T-cell (primary cell): Measurements from ENCODE around the gene PTPRD. TPM values are rescaled to one million over a fixed set of nuclear protein-coding genes. Genes with fewer than 3 reads are reported as not detected.

Source experiments
- ATAC-seq, 4 experiments: fragments of 200-7000 bp in 3 of 4; fragments of 150-1000 bp in 1 of 4; cut with Tn5 transposase; replicated peaks in 1 of 4; 1 replicate in 3 of 4; 2 replicates in 1 of 4; pipeline ENCODE4 v1.10.0; 2021; ENCODE audit warnings: moderate library complexity in 3 of 4, mild to moderate bottlenecking in 2 of 4, moderate number of reproducible peaks in 1 of 4
- CTCF ChIA-PET, 2 donors: fragments of 300-600 bp; sonication (Branson Sonifier 250); formaldehyde crosslinking; loops; one replicate each; lab custom pipeline; 2022; ENCODE audit warnings: antibody characterized with exemption in 2 of 2; lab: Charles Lee
- POLR2A ChIA-PET, 2 donors: fragments of 300-600 bp; sonication (Branson Sonifier 250); formaldehyde crosslinking; loops; one replicate each; lab custom pipeline; 2022; ENCODE audit warnings: antibody characterized with exemption in 2 of 2; lab: Charles Lee
- DNase-seq, 35 experiments: peaks; one replicate each; pipeline versions ENCODE4 v3.0.0 to v3.0.0-alpha.2; 2013 to 2023
- H3K27ac ChIP-seq: one replicate; pipeline ENCODE4 v1.5.1; 2013; ENCODE audit warnings: low read length
- H3K27me3 ChIP-seq, 2 experiments: replicated peaks in 1 of 2; 1 replicate in 1 of 2; 2 replicates in 1 of 2; pipeline versions ENCODE4 v1.6.1 to v1.7.0; 2013; ENCODE audit warnings: low read length in 1 of 2, mixed read lengths in 1 of 2; ENCODE audit not compliant: control insufficient read depth in 2 of 2, insufficient read depth in 2 of 2; ENCODE audit errors: extremely low read depth in 1 of 2
- H3K36me3 ChIP-seq, 2 donors: 1 replicate in 1 of 2; 2 replicates in 1 of 2; pipeline versions ENCODE4 v1.6.1 to v1.7.0; 2013; ENCODE audit warnings: low read length in 1 of 2; ENCODE audit not compliant: control insufficient read depth in 2 of 2, insufficient read depth in 1 of 2; ENCODE audit errors: extremely low read depth in 1 of 2
- H3K4me1 ChIP-seq, 2 experiments: 1 replicate in 1 of 2; 2 replicates in 1 of 2; pipeline versions ENCODE4 v1.6.1 to v1.7.0; 2013; ENCODE audit warnings: low read length in 2 of 2, mixed read lengths in 1 of 2; ENCODE audit not compliant: insufficient read depth in 2 of 2, control insufficient read depth in 1 of 2; ENCODE audit errors: extremely low read depth in 1 of 2
- H3K4me3 ChIP-seq, 2 donors: 1 replicate in 1 of 2; 2 replicates in 1 of 2; pipeline versions ENCODE4 v1.5.1 to v1.7.0; 2013; ENCODE audit warnings: mild to moderate bottlenecking in 2 of 2, low read length in 1 of 2, moderate library complexity in 1 of 2; ENCODE audit not compliant: control insufficient read depth in 1 of 2; ENCODE audit errors: extremely low read depth in 1 of 2
- H3K9me3 ChIP-seq: 2 replicates; pipeline ENCODE4 v1.7.0; 2013
- H3K27ac Mint-ChIP-seq, 2 donors: one replicate each; pipeline ENCODE4 v1.8.0; 2020 to 2021; ENCODE audit warnings: mild to moderate bottlenecking in 2 of 2, mixed read lengths in 2 of 2
- H3K27me3 Mint-ChIP-seq, 2 donors: one replicate each; pipeline ENCODE4 v1.8.0; 2021 to 2022; ENCODE audit warnings: mixed read lengths in 2 of 2
- H3K36me3 Mint-ChIP-seq: one replicate; pipeline ENCODE4 v1.8.0; 2021; ENCODE audit warnings: mixed read lengths
- H3K4me1 Mint-ChIP-seq, 3 donors: one replicate each; pipeline ENCODE4 v1.8.0; 2020 to 2022; ENCODE audit warnings: mixed read lengths in 3 of 3, mild to moderate bottlenecking in 1 of 3
- H3K4me3 Mint-ChIP-seq, 3 donors: one replicate each; pipeline ENCODE4 v1.8.0; 2020 to 2022; ENCODE audit warnings: mild to moderate bottlenecking in 3 of 3, mixed read lengths in 3 of 3, moderate library complexity in 3 of 3
- H3K9me3 Mint-ChIP-seq, 3 donors: one replicate each; pipeline ENCODE4 v1.8.0; 2020 to 2022; ENCODE audit warnings: mixed read lengths in 3 of 3
- WGBS: methylation state at CpG from one replicate; pipeline ENCODE4 v1.1.5; 2013; ENCODE audit warnings: missing lambda C conversion rate; ENCODE audit not compliant: insufficient coverage; 5-methylcytosine and 5-hydroxymethylcytosine counted together
- total RNA-seq, 35 experiments: library from RNA in 6 of 35; stranded (reverse) in 6 of 35; fragments of 120-200 nt in 1 of 35; gene quantifications; one replicate each; pipeline versions ENCODE4 v1.2.1 to v1.2.4 and lab custom pipeline; 2013 to 2026

Gene PTPRD
- total RNA-seq, 5 donors from 2014 or later (not counting 1 experiment from before 2014, with no cell fraction given) = 0.13 to 0.61 (median 0.38) TPM; not detected in 2

DNA sequence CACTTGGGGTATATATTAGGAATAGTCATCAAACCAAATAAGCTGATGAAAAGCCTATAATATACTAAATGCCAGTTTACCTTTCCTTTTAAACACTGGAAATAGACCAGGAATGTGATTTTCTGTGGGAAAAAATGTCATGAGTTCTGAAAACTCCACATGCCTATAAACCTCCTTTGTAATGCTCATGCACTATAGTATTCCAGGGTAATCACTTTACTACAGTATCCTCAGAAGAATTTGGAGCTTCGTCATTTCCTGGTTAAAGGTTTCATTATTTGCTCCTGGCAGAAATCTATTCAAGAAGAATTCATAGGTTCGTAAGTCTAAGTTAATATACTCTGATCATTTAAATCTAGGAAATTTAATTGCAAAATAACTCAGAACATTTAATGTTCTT is 1736.5 kb downstream of the PTPRD start:
- ChIA-PET POLR2A (no interaction called here), CTCF (no interaction called here)
- no peak overlapping the region for H3K27ac Mint-ChIP-seq
- no peak overlapping the region for H3K4me3 Mint-ChIP-seq
- Histone ChIP-seq H3K9me3 (no peaks in the 10 kb centered on the region), H3K27ac (no peak overlapping the region), H3K27me3 (no peaks in the 10 kb centered on the region), H3K36me3 (no peaks in the 10 kb centered on the region), H3K4me1 (no peaks in the 10 kb centered on the region), H3K4me3 (no peak overlapping the region)
- no peak for ATAC-seq
- DNase-seq = no peak
- no CpG with 5 or more reads among the region's 2 CpGs for WGBS
- H3K36me3 Mint-ChIP-seq = no peaks in the 10 kb centered on the region
- peaks cover 0 to 7% of the 10 kb centered on the region in 2 donors for H3K27me3 Mint-ChIP-seq
- H3K9me3 Mint-ChIP-seq = no peaks in the 10 kb centered on the region
- H3K4me1 Mint-ChIP-seq = no peaks in the 10 kb centered on the region

- ChIA-PET CTCF (no interaction called here), POLR2A (no interaction called here)
- H3K9me3 ChIP-seq = no peaks in the 10 kb centered on the region
- DNase-seq = no peak
- H3K27ac ChIP-seq = no peak overlapping the region
- H3K27me3 ChIP-seq = no peaks in the 10 kb centered on the region
- no peaks in the 10 kb centered on the region for H3K4me1 ChIP-seq
- Mint-ChIP-seq H3K4me1 (no peaks in the 10 kb centered on the region), H3K4me3 (no peak overlapping the region), H3K27me3 (peaks cover 0 to 7% of the 10 kb centered on the region in 2 donors), H3K36me3 (no peaks in the 10 kb centered on the region), H3K27ac (no peak overlapping the region), H3K9me3 (no peaks in the 10 kb centered on the region)
- ATAC-seq = no peak
- H3K36me3 ChIP-seq = no peaks in the 10 kb centered on the region
- H3K4me3 ChIP-seq = no peak overlapping the region
- no CpG with 5 or more reads among the region's 1 CpG for WGBS
Measured at GRCh38 chr9:8874482-8874881, 1738.3 kb downstream of the PTPRD start.

DNA sequence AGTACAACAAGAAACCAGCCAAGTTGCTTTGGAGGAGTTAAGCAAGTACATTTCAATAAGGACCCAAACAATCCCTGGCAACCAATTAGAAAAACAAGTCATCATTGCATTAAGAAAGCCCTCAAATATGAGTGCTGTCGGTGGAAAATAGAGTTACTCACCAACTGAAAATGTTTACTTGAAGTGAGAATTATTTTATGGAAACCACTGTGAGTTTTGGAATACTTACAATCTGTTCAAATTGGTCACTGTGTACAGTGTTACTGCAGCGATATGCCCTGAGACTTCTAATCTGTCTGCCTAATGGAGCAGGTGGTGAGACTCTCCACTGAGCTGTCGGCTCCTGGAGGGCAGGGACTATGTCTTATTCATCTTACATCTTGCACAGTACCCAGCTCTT is 1740.0 kb downstream of the PTPRD start:
- Histone ChIP-seq H3K9me3 (no peaks in the 10 kb centered on the region), H3K4me1 (no peaks in the 10 kb centered on the region), H3K27me3 (no peaks in the 10 kb centered on the region), H3K36me3 (no peaks in the 10 kb centered on the region), H3K27ac (no peak overlapping the region), H3K4me3 (no peak overlapping the region)
- Mint-ChIP-seq H3K27me3 (peaks cover 1 to 3% of the 10 kb centered on the region in 2 donors), H3K9me3 (no peaks in the 10 kb centered on the region), H3K36me3 (no peaks in the 10 kb centered on the region), H3K4me1 (no peaks in the 10 kb centered on the region), H3K4me3 (no peak overlapping the region), H3K27ac (no peak overlapping the region)
- ChIA-PET POLR2A (interaction anchor here in 1 of 2 donors (0.6 kb wide), 1 partner anchor 22 kb away, joined by 3 read pairs; no protein-coding TSS in a partner anchor), CTCF (interaction anchor here in 1 of 2 donors (0.9 kb wide), 1 partner anchor 23 kb away, joined by 3 read pairs; no protein-coding TSS in a partner anchor)
- WGBS = 80% methylated on average over 1 of the region's 3 CpGs
- DNase-seq (no peak), ATAC-seq (no peak)

DNA sequence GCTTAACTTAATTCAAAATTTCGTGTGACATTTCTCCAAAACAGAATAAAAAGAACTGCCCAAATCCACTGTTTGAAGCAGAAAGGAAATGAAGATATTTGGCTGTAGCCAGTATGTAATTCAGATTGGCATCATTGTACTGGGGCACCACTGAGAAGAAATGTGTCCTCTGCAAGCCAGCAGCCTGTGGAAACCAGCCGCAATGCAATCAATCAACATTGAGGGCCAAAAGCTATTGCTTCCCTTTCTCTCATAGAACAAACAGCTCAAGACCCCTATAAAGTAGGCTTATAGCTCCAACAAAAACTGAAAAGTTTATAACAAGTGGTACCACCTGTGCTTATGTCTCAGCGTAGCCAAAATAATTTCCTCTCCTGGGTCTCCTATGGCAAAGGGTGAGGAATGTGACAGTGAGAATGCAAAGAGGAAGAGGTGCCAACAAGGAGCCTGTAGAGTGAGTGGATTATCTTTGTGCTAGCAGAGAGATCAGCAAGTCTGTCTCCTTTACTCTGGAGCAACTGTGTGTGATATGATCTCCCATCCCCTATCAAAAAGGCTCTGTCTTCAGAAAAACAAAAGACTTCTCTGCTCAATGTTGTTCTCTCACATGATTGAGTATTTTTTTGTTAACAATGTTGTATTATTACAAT is 1740.9 kb downstream of the PTPRD start:
- POLR2A ChIA-PET = interaction anchor here in 1 of 2 donors (0.6 kb wide), 1 partner anchor 23 kb away, joined by 3 read pairs; no protein-coding TSS in a partner anchor
- Histone ChIP-seq H3K36me3 (no peaks in the 10 kb centered on the region), H3K4me1 (no peaks in the 10 kb centered on the region), H3K27ac (no peak overlapping the region), H3K27me3 (no peaks in the 10 kb centered on the region), H3K4me3 (no peak overlapping the region), H3K9me3 (no peaks in the 10 kb centered on the region)
- ATAC-seq (no peak), DNase-seq (no peak)
- no peaks in the 10 kb centered on the region for H3K36me3 Mint-ChIP-seq
- no peaks in the 10 kb centered on the region for H3K4me1 Mint-ChIP-seq
- no peak overlapping the region for H3K27ac Mint-ChIP-seq
- CTCF ChIA-PET = interaction anchor here in 1 of 2 donors (0.9 kb wide), 1 partner anchor 24 kb away, joined by 3 read pairs; no protein-coding TSS in a partner anchor
- no peak overlapping the region for H3K4me3 Mint-ChIP-seq
- peaks cover 1 to 3% of the 10 kb centered on the region in 2 donors for H3K27me3 Mint-ChIP-seq
- no CpG with 5 or more reads among the region's 3 CpGs for WGBS
- H3K9me3 Mint-ChIP-seq = no peaks in the 10 kb centered on the region

GRCh38 chr9:8871396-8871795 is 1741.4 kb downstream of the PTPRD start:
- Mint-ChIP-seq H3K27ac (no peak overlapping the region), H3K36me3 (no peaks in the 10 kb centered on the region), H3K4me1 (no peaks in the 10 kb centered on the region), H3K9me3 (no peaks in the 10 kb centered on the region), H3K4me3 (no peak overlapping the region), H3K27me3 (peaks cover 1 to 3% of the 10 kb centered on the region in 2 donors)
- WGBS = no CpG with 5 or more reads among the region's 1 CpG
- Histone ChIP-seq H3K36me3 (no peaks in the 10 kb centered on the region), H3K27ac (no peak overlapping the region), H3K27me3 (no peaks in the 10 kb centered on the region), H3K4me1 (no peaks in the 10 kb centered on the region), H3K4me3 (no peak overlapping the region), H3K9me3 (no peaks in the 10 kb centered on the region)
- ATAC-seq (no peak), DNase-seq (no peak)
- ChIA-PET CTCF (no interaction called here), POLR2A (no interaction called here)

DNA sequence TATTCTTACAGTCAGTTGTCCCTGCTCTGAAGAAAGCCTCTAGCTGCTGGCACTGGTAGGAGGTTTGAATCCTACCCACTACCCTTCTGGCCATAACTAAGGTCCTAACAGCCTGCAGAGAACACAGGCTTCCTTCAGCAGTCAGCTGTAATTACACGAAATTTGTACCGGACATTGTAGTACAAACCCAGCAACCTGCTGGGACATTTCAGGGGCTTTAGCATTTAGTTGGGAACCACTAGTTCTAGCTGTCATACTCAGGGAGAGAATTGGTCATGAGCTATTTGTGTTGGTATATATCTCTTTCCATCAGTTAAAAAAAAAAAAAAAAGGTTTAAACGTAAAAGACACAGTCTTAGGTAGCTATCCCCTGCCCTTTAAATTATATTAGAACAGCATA is 1743.0 kb downstream of the PTPRD start:
- H3K4me3 Mint-ChIP-seq = no peak overlapping the region
- no peaks in the 10 kb centered on the region for H3K36me3 Mint-ChIP-seq
- WGBS = no CpG with 5 or more reads among the region's 3 CpGs
- Histone ChIP-seq H3K4me3 (no peak overlapping the region), H3K36me3 (no peaks in the 10 kb centered on the region), H3K27me3 (no peaks in the 10 kb centered on the region), H3K9me3 (no peaks in the 10 kb centered on the region), H3K27ac (no peak overlapping the region), H3K4me1 (no peaks in the 10 kb centered on the region)
- H3K9me3 Mint-ChIP-seq = no peaks in the 10 kb centered on the region
- ATAC-seq (no peak), DNase-seq (no peak)
- peaks cover 1 to 3% of the 10 kb centered on the region in 2 donors for H3K27me3 Mint-ChIP-seq
- POLR2A ChIA-PET = interaction anchor here in 1 of 2 donors (0.6 kb wide), 1 partner anchor 111 kb away, joined by 4 read pairs; no protein-coding TSS in a partner anchor
- CTCF ChIA-PET = interaction anchor here in 1 of 2 donors (0.6 kb wide), 2 partner anchors 36 to 154 kb away, joined by 3 to 5 read pairs; no protein-coding TSS in a partner anchor
- H3K4me1 Mint-ChIP-seq = no peaks in the 10 kb centered on the region
- H3K27ac Mint-ChIP-seq = no peak overlapping the region
